SK-N-SH (cell line): Measurements from ENCODE around the gene APBA2. TPM values are rescaled to one million over a fixed set of nuclear protein-coding genes. Genes with fewer than 3 reads are reported as not detected.

Experiments used
- CTCF ChIA-PET: fragments of 300-600, 350-600 bp; formaldehyde crosslinking; extraction: SDS; loops from one replicate; lab custom pipeline; 2021; lab: Yijun Ruan, JAX
- POLR2A ChIA-PET: fragments of 350-600 bp; sonication (Branson Sonifier 250); formaldehyde crosslinking; extraction: SDS; loops from one replicate; lab custom pipeline; 2020; ENCODE audit warnings: antibody characterized with exemption, inconsistent platforms; lab: Yijun Ruan, JAX
- DNase-seq: peaks from one replicate; pipeline ENCODE4 v3.0.0; 2012
- H2AFZ ChIP-seq: fragments of 200-600 bp; sonication (generic); 2 replicates; pipeline ENCODE4 v1.8.1; 2016; ENCODE audit warnings: antibody characterized with exemption, mild to moderate bottlenecking, low read depth
- H3F3A ChIP-seq: fragments of 200-600 bp; sonication (generic); replicated peaks from 2 replicates; pipeline ENCODE3; 2016; ENCODE audit warnings: antibody characterized with exemption, mild to moderate bottlenecking; ENCODE audit not compliant: insufficient read depth
- H3K27ac ChIP-seq, 2 experiments: fragments of 200-500 bp in 1 of 2; fragments of 200-600 bp in 1 of 2; sonication (Bioruptor generic) in 1 of 2; sonication (generic), shearing (Covaris generic) in 1 of 2; 2 replicates each; pipeline versions ENCODE4 v1.5.1 to v1.6.1; 2014 to 2016; ENCODE audit warnings: low read depth in 2 of 2, inconsistent platforms in 1 of 2, low read length in 1 of 2, mild to moderate bottlenecking in 1 of 2, mixed read lengths in 1 of 2
- H3K27me3 ChIP-seq: fragments of 200-600 bp; sonication (generic), shearing (Covaris generic); 2 replicates; pipeline ENCODE4 v1.6.1; 2016; ENCODE audit warnings: mixed run types; ENCODE audit not compliant: insufficient read depth
- H3K36me3 ChIP-seq, 2 experiments: fragments of 200-500 bp in 1 of 2; fragments of 200-600 bp in 1 of 2; sonication (Bioruptor generic) in 1 of 2; sonication (generic) in 1 of 2; replicated peaks in 1 of 2; 2 replicates each; pipeline versions ENCODE3 to v1.5.1; 2014 to 2016; ENCODE audit warnings: low read length in 1 of 2, mild to moderate bottlenecking in 1 of 2; ENCODE audit not compliant: insufficient read depth in 2 of 2, control insufficient read depth in 1 of 2
- H3K4me1 ChIP-seq, 2 experiments: fragments of 200-500 bp in 1 of 2; fragments of 200-600 bp in 1 of 2; sonication (Bioruptor generic) in 1 of 2; sonication (generic), shearing (Covaris generic) in 1 of 2; 2 replicates each; pipeline versions ENCODE4 v1.5.1 to v1.6.1; 2014 to 2016; ENCODE audit warnings: low read depth in 1 of 2, low read length in 1 of 2, mixed run types in 1 of 2; ENCODE audit not compliant: insufficient read depth in 2 of 2, control insufficient read depth in 1 of 2
- H3K4me2 ChIP-seq: fragments of 200-600 bp; sonication (generic), shearing (Covaris generic); 2 replicates; pipeline ENCODE4 v1.6.1; 2017; ENCODE audit warnings: mixed run types
- H3K4me3 ChIP-seq, 2 experiments: fragments of 200-500 bp in 1 of 2; fragments of 200-600 bp in 1 of 2; sonication (Bioruptor generic) in 1 of 2; sonication (generic), shearing (Covaris generic) in 1 of 2; 2 replicates each; pipeline versions ENCODE4 v1.5.1 to v1.8.1; 2014 to 2016; ENCODE audit warnings: low read depth in 2 of 2, inconsistent platforms in 1 of 2, low read length in 1 of 2, mild to moderate bottlenecking in 1 of 2, mixed read lengths in 1 of 2, moderate library complexity in 1 of 2
- H3K79me2 ChIP-seq: fragments of 200-600 bp; sonication (generic); 2 replicates; pipeline ENCODE4 v1.8.1; 2017; ENCODE audit warnings: mild to moderate bottlenecking; ENCODE audit not compliant: insufficient read depth
- H3K9ac ChIP-seq: fragments of 200-600 bp; sonication (generic); 2 replicates; pipeline ENCODE4 v1.6.1; 2017; ENCODE audit warnings: mixed run types
- H3K9me2 ChIP-seq: fragments of 200-600 bp; sonication (generic); 2 replicates; pipeline ENCODE4 v1.6.1; 2017; ENCODE audit warnings: mixed run types
- H3K9me3 ChIP-seq: fragments of 200-600 bp; sonication (generic); 2 replicates; pipeline ENCODE4 v1.6.1; 2017; ENCODE audit warnings: mixed run types, mild to moderate bottlenecking, moderate library complexity
- H4K20me1 ChIP-seq: fragments of 200-600 bp; sonication (generic); 2 replicates; pipeline ENCODE4 v1.6.1; 2017; ENCODE audit warnings: mild to moderate bottlenecking, mixed run types; ENCODE audit not compliant: insufficient read depth
- CTCF ChIP-seq: fragments of 200-600 bp; sonication (generic); IDR thresholded peaks from 2 replicates; pipeline ENCODE4 v1.6.1; 2017; ENCODE audit warnings: antibody characterized with exemption, mild to moderate bottlenecking, moderate library complexity
- EP300 ChIP-seq, 2 experiments: IDR thresholded peaks; 2 replicates each; pipeline versions ENCODE4 v1.4.0 to v1.6.1; 2012; ENCODE audit warnings: borderline replicate concordance in 1 of 2, low read depth in 1 of 2, low read length in 1 of 2
- GABPA ChIP-seq: IDR thresholded peaks from 2 replicates; pipeline ENCODE4 v1.4.0; 2012; ENCODE audit warnings: low read depth, mild to moderate bottlenecking
- IRF3 ChIP-seq: fragments of 150-350 bp; IDR thresholded peaks from 2 replicates; pipeline ENCODE4 v1.6.1; 2016; ENCODE audit warnings: mild to moderate bottlenecking, low read depth, low read length
- PBX3 ChIP-seq: IDR thresholded peaks from 2 replicates; pipeline ENCODE4; 2012
- POLR2AphosphoS5 ChIP-seq: IDR thresholded peaks from 2 replicates; pipeline ENCODE4 v1.6.1; 2012; ENCODE audit warnings: low read depth, low read length
- RAD21 ChIP-seq: IDR thresholded peaks from 2 replicates; pipeline ENCODE4 v1.6.1; 2012; ENCODE audit warnings: mild to moderate bottlenecking, low read length
- RCOR1 ChIP-seq: fragments of 150-350 bp; IDR thresholded peaks from 2 replicates; pipeline ENCODE4 v1.6.1; 2017; ENCODE audit warnings: antibody characterized with exemption, low read length
- RFX5 ChIP-seq: IDR thresholded peaks from 2 replicates; pipeline ENCODE4 v1.6.1; 2012; ENCODE audit warnings: mild to moderate bottlenecking, improper control_type of control experiment, low read length
- SMC3 ChIP-seq: IDR thresholded peaks from 2 replicates; pipeline ENCODE4 v1.6.1; 2012; ENCODE audit warnings: low read depth, low read length, improper control_type of control experiment
- WGBS: methylation state at CpG from one replicate; pipeline ENCODE4 v1.1.6; 2017; ENCODE audit warnings: low lambda C conversion rate; 5-methylcytosine and 5-hydroxymethylcytosine counted together
- polyA plus RNA-seq, 3 experiments: library from polyadenylated mRNA; depleted of rRNA; stranded (reverse); fragments of >200 nt; gene quantifications; 2 replicates each; pipeline ENCODE4 v1.2.3, GENCODE V29; 2012

Gene APBA2
- polyA plus RNA-seq, 1 of the 3 experiments (the other 2 are of a cell fraction): 12.7 TPM

- ChIA-PET POLR2A (interaction anchor here (0.7 kb wide), 1 partner anchor 10 kb away, joined by 3 read pairs; no protein-coding TSS in a partner anchor), CTCF (interaction anchor here (0.6 to 6.9 kb wide), 39 partner anchors 9 to 228 kb away, joined by 3 to 51 read pairs (median 5); partner anchors contain the start of gene APBA2)
- 84% methylated on average over 16 of the region's 16 CpGs for WGBS
- H2AFZ ChIP-seq: no peak overlapping the region
- H3K27me3 ChIP-seq: no peaks in the 10 kb centered on the region
- no peaks in the 10 kb centered on the region for H3K36me3 ChIP-seq
- H3K9ac ChIP-seq: no peak overlapping the region
- no peak for DNase-seq
- H4K20me1 ChIP-seq: no peaks in the 10 kb centered on the region
- H3K4me2 ChIP-seq: no peak overlapping the region
- H3K4me3 ChIP-seq: peak overlapping the region in 1 of 2 experiments; percentile 17; a peak in 1 of 4 replicates
- no peaks in the 10 kb centered on the region for H3F3A ChIP-seq
- TF ChIP-seq RAD21 (peak; percentile 55), RFX5 (no peak), SMC3 (peak; percentile 15; the same call in 1 of the 2 replicates)
- no peaks in the 10 kb centered on the region for H3K9me2 ChIP-seq
- no peak overlapping the region for H3K27ac ChIP-seq
- no peaks in the 10 kb centered on the region for H3K9me3 ChIP-seq
- no peaks in the 10 kb centered on the region for H3K79me2 ChIP-seq
- H3K4me1 ChIP-seq: no peaks in the 10 kb centered on the region; a peak in 1 of 4 replicates
These were observed 204.2 kb downstream of the APBA2 start for GRCh38 chr15:29089731-29090616.

- DNase-seq: peak; percentile 79
- peak overlapping the region in 1 of 2 experiments; percentile 17; a peak in 1 of 4 replicates for H3K4me3 ChIP-seq
- TF ChIP-seq PBX3 (no peak), GABPA (no peak), EP300 (IDR thresholded peaks at IDR 0.05; ENCODE audit: borderline replicate concordance in 1 of 2, low read depth in 1 of 2, low read length in 1 of 2) (no peak), SMC3 (peak; percentile 55), RCOR1 (no peak), POLR2AphosphoS5 (no peak), IRF3 (no peak), RAD21 (peak; percentile 63), CTCF (peak; percentile 85)
- no peak overlapping the region for H3K9ac ChIP-seq
- ChIA-PET POLR2A (no interaction called here), CTCF (interaction anchor here (0.6 to 6.9 kb wide), 40 partner anchors 9 to 229 kb away, joined by 3 to 51 read pairs (median 5); partner anchors contain the start of gene APBA2)
- H2AFZ ChIP-seq: no peak overlapping the region
- no peak overlapping the region for H3K27ac ChIP-seq
- no peaks in the 10 kb centered on the region for H3K9me2 ChIP-seq
- no peaks in the 10 kb centered on the region for H3K27me3 ChIP-seq
- H3K4me1 ChIP-seq: no peaks in the 10 kb centered on the region; a peak in 1 of 4 replicates
- no peaks in the 10 kb centered on the region for H3F3A ChIP-seq
- H3K36me3 ChIP-seq: no peaks in the 10 kb centered on the region
- H3K9me3 ChIP-seq: no peaks in the 10 kb centered on the region
- H4K20me1 ChIP-seq: no peaks in the 10 kb centered on the region
- no peak overlapping the region for H3K4me2 ChIP-seq
- no peaks in the 10 kb centered on the region for H3K79me2 ChIP-seq
- 64% methylated on average over 10 of the region's 15 CpGs for WGBS
These were observed 205.1 kb downstream of the APBA2 start for GRCh38 chr15:29090617-29091466.
